SK-N-SH (cell line): ENCODE results near the gene HLA-DOB. TPM values are rescaled to one million over a fixed set of nuclear protein-coding genes. Genes with fewer than 3 reads are reported as not detected.

Experiments used
- CTCF ChIA-PET: fragments of 300-600, 350-600 bp; formaldehyde crosslinking; extraction: SDS; loops from one replicate; lab custom pipeline; 2021; lab: Yijun Ruan, JAX
- POLR2A ChIA-PET: fragments of 350-600 bp; sonication (Branson Sonifier 250); formaldehyde crosslinking; extraction: SDS; loops from one replicate; lab custom pipeline; 2020; ENCODE audit warnings: antibody characterized with exemption, inconsistent platforms; lab: Yijun Ruan, JAX
- DNase-seq: peaks from one replicate; pipeline ENCODE4 v3.0.0; 2012
- H2AFZ ChIP-seq: fragments of 200-600 bp; sonication (generic); 2 replicates; pipeline ENCODE4 v1.8.1; 2016; ENCODE audit warnings: antibody characterized with exemption, mild to moderate bottlenecking, low read depth
- H3F3A ChIP-seq: fragments of 200-600 bp; sonication (generic); replicated peaks from 2 replicates; pipeline ENCODE3; 2016; ENCODE audit warnings: antibody characterized with exemption, mild to moderate bottlenecking; ENCODE audit not compliant: insufficient read depth
- H3K27ac ChIP-seq, 2 experiments: fragments of 200-500 bp in 1 of 2; fragments of 200-600 bp in 1 of 2; sonication (Bioruptor generic) in 1 of 2; sonication (generic), shearing (Covaris generic) in 1 of 2; 2 replicates each; pipeline versions ENCODE4 v1.5.1 to v1.6.1; 2014 to 2016; ENCODE audit warnings: low read depth in 2 of 2, inconsistent platforms in 1 of 2, low read length in 1 of 2, mild to moderate bottlenecking in 1 of 2, mixed read lengths in 1 of 2
- H3K27me3 ChIP-seq: fragments of 200-600 bp; sonication (generic), shearing (Covaris generic); 2 replicates; pipeline ENCODE4 v1.6.1; 2016; ENCODE audit warnings: mixed run types; ENCODE audit not compliant: insufficient read depth
- H3K36me3 ChIP-seq, 2 experiments: fragments of 200-500 bp in 1 of 2; fragments of 200-600 bp in 1 of 2; sonication (Bioruptor generic) in 1 of 2; sonication (generic) in 1 of 2; replicated peaks in 1 of 2; 2 replicates each; pipeline versions ENCODE3 to v1.5.1; 2014 to 2016; ENCODE audit warnings: low read length in 1 of 2, mild to moderate bottlenecking in 1 of 2; ENCODE audit not compliant: insufficient read depth in 2 of 2, control insufficient read depth in 1 of 2
- H3K4me1 ChIP-seq, 2 experiments: fragments of 200-500 bp in 1 of 2; fragments of 200-600 bp in 1 of 2; sonication (Bioruptor generic) in 1 of 2; sonication (generic), shearing (Covaris generic) in 1 of 2; 2 replicates each; pipeline versions ENCODE4 v1.5.1 to v1.6.1; 2014 to 2016; ENCODE audit warnings: low read depth in 1 of 2, low read length in 1 of 2, mixed run types in 1 of 2; ENCODE audit not compliant: insufficient read depth in 2 of 2, control insufficient read depth in 1 of 2
- H3K4me2 ChIP-seq: fragments of 200-600 bp; sonication (generic), shearing (Covaris generic); 2 replicates; pipeline ENCODE4 v1.6.1; 2017; ENCODE audit warnings: mixed run types
- H3K4me3 ChIP-seq, 2 experiments: fragments of 200-500 bp in 1 of 2; fragments of 200-600 bp in 1 of 2; sonication (Bioruptor generic) in 1 of 2; sonication (generic), shearing (Covaris generic) in 1 of 2; 2 replicates each; pipeline versions ENCODE4 v1.5.1 to v1.8.1; 2014 to 2016; ENCODE audit warnings: low read depth in 2 of 2, inconsistent platforms in 1 of 2, low read length in 1 of 2, mild to moderate bottlenecking in 1 of 2, mixed read lengths in 1 of 2, moderate library complexity in 1 of 2
- H3K79me2 ChIP-seq: fragments of 200-600 bp; sonication (generic); 2 replicates; pipeline ENCODE4 v1.8.1; 2017; ENCODE audit warnings: mild to moderate bottlenecking; ENCODE audit not compliant: insufficient read depth
- H3K9ac ChIP-seq: fragments of 200-600 bp; sonication (generic); 2 replicates; pipeline ENCODE4 v1.6.1; 2017; ENCODE audit warnings: mixed run types
- H3K9me2 ChIP-seq: fragments of 200-600 bp; sonication (generic); 2 replicates; pipeline ENCODE4 v1.6.1; 2017; ENCODE audit warnings: mixed run types
- H3K9me3 ChIP-seq: fragments of 200-600 bp; sonication (generic); 2 replicates; pipeline ENCODE4 v1.6.1; 2017; ENCODE audit warnings: mixed run types, mild to moderate bottlenecking, moderate library complexity
- H4K20me1 ChIP-seq: fragments of 200-600 bp; sonication (generic); 2 replicates; pipeline ENCODE4 v1.6.1; 2017; ENCODE audit warnings: mild to moderate bottlenecking, mixed run types; ENCODE audit not compliant: insufficient read depth
- CHD2 ChIP-seq: fragments of 150-350 bp; IDR thresholded peaks from 2 replicates; pipeline ENCODE4 v1.6.1; 2018; ENCODE audit warnings: low read length; ENCODE audit not compliant: partially characterized antibody
- ELF1 ChIP-seq: IDR thresholded peaks from 2 replicates; pipeline ENCODE4 v1.4.0; 2012
- GATA2 ChIP-seq: sonication (generic); formaldehyde crosslinking; IDR thresholded peaks from 2 replicates; pipeline ENCODE4 v1.5.0; 2020; ENCODE audit warnings: mild to moderate bottlenecking, missing genetic modification reagents
- NRF1 ChIP-seq: IDR thresholded peaks from 2 replicates; pipeline ENCODE4 v1.6.1; 2012; ENCODE audit warnings: low read depth, mild to moderate bottlenecking, low read length
- POLR2AphosphoS5 ChIP-seq: IDR thresholded peaks from 2 replicates; pipeline ENCODE4 v1.6.1; 2012; ENCODE audit warnings: low read depth, low read length
- RAD21 ChIP-seq: IDR thresholded peaks from 2 replicates; pipeline ENCODE4 v1.6.1; 2012; ENCODE audit warnings: mild to moderate bottlenecking, low read length
- RFX5 ChIP-seq: IDR thresholded peaks from 2 replicates; pipeline ENCODE4 v1.6.1; 2012; ENCODE audit warnings: mild to moderate bottlenecking, improper control_type of control experiment, low read length
- RXRA ChIP-seq: IDR thresholded peaks from 2 replicates; pipeline ENCODE4 v1.4.0; 2012; ENCODE audit warnings: low read depth, mild to moderate bottlenecking, borderline replicate concordance
- SMC3 ChIP-seq: IDR thresholded peaks from 2 replicates; pipeline ENCODE4 v1.6.1; 2012; ENCODE audit warnings: low read depth, low read length, improper control_type of control experiment
- TCF12 ChIP-seq: IDR thresholded peaks from 2 replicates; pipeline ENCODE4 v1.4.0; 2012
- TEAD4 ChIP-seq: IDR thresholded peaks from 2 replicates; pipeline ENCODE4 v1.4.0; 2012; ENCODE audit warnings: mild to moderate bottlenecking, borderline replicate concordance; ENCODE audit not compliant: insufficient read depth
- YY1 ChIP-seq: IDR thresholded peaks from 2 replicates; pipeline ENCODE4 v1.4.0; 2012; ENCODE audit warnings: low read depth, mild to moderate bottlenecking
- WGBS: methylation state at CpG from one replicate; pipeline ENCODE4 v1.1.6; 2017; ENCODE audit warnings: low lambda C conversion rate; 5-methylcytosine and 5-hydroxymethylcytosine counted together
- polyA plus RNA-seq, 3 experiments: library from polyadenylated mRNA; depleted of rRNA; stranded (reverse); fragments of >200 nt; gene quantifications; 2 replicates each; pipeline ENCODE4 v1.2.3, GENCODE V29; 2012
- TF ChIP-seq, protein P1 (sequence below): IDR thresholded peaks from 2 replicates; pipeline ENCODE4 v1.4.0; 2012; ENCODE audit warnings: low read depth, borderline replicate concordance
- TF ChIP-seq, protein P2 (sequence below): fragments of 150-350 bp; IDR thresholded peaks from 2 replicates; pipeline ENCODE4 v1.6.1; 2017; ENCODE audit warnings: antibody characterized with exemption, low read length, low read depth, borderline replicate concordance
- TF ChIP-seq, protein P3 (sequence below): IDR thresholded peaks from 2 replicates; pipeline ENCODE4; 2012
- TF ChIP-seq, protein P4 (sequence below): IDR thresholded peaks from 2 replicates; pipeline ENCODE4 v1.6.1; 2012; ENCODE audit warnings: mild to moderate bottlenecking, low read depth, low read length, moderate library complexity
- TF ChIP-seq, protein P5 (sequence below): fragments of 150-350 bp; IDR thresholded peaks from 2 replicates; pipeline ENCODE4 v1.6.1; 2016; ENCODE audit warnings: mild to moderate bottlenecking, low read depth, low read length

HLA-DOB gene
- polyA plus RNA-seq, 1 of the 3 experiments (the other 2 are of a cell fraction) = not detected

DNA sequence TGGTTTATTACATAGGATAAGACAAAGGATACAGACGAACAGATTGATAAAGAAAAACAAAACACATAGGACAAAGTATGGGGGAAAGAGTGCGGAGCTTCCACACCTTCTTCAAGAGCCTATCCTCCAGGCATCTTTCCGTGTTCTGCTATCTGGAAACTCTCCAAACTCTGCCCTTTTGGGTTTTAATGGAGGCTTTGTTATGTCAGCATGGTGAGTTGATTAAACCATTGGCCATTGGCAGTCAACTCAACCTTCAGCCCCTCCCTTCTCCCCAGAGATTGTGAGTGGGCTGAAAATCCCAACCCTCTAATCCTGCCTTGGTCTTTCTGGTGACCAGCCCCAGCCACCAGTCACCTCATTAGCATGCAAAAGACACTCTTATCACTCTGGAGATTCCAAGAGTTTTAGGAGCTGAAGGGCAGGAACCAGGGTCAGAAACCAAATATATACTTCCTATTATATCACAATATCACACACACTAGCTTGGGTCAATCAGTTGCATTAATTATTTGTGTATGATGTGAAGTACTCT lies 23.8 kb downstream of the HLA-DOB start:
- ChIA-PET CTCF (interaction anchor here (0.8 to 2.6 kb wide), 3 partner anchors 9 to 379 kb away, joined by 3 to 10 read pairs (median 3); no protein-coding TSS in a partner anchor), POLR2A (no interaction called here)
- H3K27ac ChIP-seq = no peak overlapping the region
- no peak overlapping the region for H3K4me3 ChIP-seq
- no peaks in the 10 kb centered on the region for H3K79me2 ChIP-seq
- no peaks in the 10 kb centered on the region for H3K36me3 ChIP-seq
- no peaks in the 10 kb centered on the region for H3K9me3 ChIP-seq
- 2% methylated on average over 3 of the region's 3 CpGs for WGBS
- no peak overlapping the region for H2AFZ ChIP-seq
- no peaks in the 10 kb centered on the region for H4K20me1 ChIP-seq
- no peaks in the 10 kb centered on the region for H3F3A ChIP-seq
- no peak for DNase-seq
- peaks cover 56% of the 10 kb centered on the region; the same call in 1 of the 2 replicates for H3K27me3 ChIP-seq
- no peak overlapping the region for H3K9ac ChIP-seq
- no peaks in the 10 kb centered on the region; a peak in 1 of 4 replicates for H3K4me1 ChIP-seq
- TF ChIP-seq NRF1 (no peak), GATA2 (CRISPR knock-in tag) (no peak), CHD2 (no peak), RAD21 (no peak)
- TF ChIP-seq, protein P1, sequence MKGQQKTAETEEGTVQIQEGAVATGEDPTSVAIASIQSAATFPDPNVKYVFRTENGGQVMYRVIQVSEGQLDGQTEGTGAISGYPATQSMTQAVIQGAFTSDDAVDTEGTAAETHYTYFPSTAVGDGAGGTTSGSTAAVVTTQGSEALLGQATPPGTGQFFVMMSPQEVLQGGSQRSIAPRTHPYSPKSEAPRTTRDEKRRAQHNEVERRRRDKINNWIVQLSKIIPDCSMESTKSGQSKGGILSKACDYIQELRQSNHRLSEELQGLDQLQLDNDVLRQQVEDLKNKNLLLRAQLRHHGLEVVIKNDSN = no peak
- TF ChIP-seq, protein P2, sequence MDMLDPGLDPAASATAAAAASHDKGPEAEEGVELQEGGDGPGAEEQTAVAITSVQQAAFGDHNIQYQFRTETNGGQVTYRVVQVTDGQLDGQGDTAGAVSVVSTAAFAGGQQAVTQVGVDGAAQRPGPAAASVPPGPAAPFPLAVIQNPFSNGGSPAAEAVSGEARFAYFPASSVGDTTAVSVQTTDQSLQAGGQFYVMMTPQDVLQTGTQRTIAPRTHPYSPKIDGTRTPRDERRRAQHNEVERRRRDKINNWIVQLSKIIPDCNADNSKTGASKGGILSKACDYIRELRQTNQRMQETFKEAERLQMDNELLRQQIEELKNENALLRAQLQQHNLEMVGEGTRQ = no peak
- TF ChIP-seq, protein P3, sequence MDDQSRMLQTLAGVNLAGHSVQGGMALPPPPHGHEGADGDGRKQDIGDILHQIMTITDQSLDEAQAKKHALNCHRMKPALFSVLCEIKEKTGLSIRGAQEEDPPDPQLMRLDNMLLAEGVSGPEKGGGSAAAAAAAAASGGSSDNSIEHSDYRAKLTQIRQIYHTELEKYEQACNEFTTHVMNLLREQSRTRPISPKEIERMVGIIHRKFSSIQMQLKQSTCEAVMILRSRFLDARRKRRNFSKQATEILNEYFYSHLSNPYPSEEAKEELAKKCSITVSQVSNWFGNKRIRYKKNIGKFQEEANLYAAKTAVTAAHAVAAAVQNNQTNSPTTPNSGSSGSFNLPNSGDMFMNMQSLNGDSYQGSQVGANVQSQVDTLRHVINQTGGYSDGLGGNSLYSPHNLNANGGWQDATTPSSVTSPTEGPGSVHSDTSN = no peak
- H3K4me2 ChIP-seq = no peak overlapping the region
- H3K9me2 ChIP-seq = no peaks in the 10 kb centered on the region

DNA sequence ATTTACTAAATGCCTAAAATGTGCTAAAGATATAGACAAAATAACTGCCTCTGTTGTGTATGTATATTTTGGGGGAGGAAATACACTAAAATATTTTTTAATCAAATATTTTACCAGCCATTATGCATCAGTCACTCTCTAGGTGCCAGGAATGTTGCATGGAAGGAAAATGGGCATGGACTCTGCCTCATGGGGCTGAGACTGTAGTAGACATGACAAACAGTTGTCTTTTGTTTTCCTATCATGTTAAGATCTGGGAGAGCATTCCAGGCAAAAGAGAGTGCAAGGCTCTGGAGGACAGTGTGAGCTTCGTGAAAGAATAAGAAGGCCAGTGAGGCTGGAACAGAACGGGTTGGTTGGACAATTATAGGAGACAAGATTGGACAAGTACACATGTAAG lies 26.5 kb downstream of the HLA-DOB start:
- ChIA-PET CTCF (no interaction called here), POLR2A (no interaction called here)
- TF ChIP-seq RXRA (no peak), POLR2AphosphoS5 (no peak), ELF1 (no peak), SMC3 (no peak), TEAD4 (no peak), RFX5 (no peak), YY1 (no peak), TCF12 (no peak)
- TF ChIP-seq, protein P1 = no peak
- TF ChIP-seq, protein P3 = no peak
- TF ChIP-seq, protein P4, sequence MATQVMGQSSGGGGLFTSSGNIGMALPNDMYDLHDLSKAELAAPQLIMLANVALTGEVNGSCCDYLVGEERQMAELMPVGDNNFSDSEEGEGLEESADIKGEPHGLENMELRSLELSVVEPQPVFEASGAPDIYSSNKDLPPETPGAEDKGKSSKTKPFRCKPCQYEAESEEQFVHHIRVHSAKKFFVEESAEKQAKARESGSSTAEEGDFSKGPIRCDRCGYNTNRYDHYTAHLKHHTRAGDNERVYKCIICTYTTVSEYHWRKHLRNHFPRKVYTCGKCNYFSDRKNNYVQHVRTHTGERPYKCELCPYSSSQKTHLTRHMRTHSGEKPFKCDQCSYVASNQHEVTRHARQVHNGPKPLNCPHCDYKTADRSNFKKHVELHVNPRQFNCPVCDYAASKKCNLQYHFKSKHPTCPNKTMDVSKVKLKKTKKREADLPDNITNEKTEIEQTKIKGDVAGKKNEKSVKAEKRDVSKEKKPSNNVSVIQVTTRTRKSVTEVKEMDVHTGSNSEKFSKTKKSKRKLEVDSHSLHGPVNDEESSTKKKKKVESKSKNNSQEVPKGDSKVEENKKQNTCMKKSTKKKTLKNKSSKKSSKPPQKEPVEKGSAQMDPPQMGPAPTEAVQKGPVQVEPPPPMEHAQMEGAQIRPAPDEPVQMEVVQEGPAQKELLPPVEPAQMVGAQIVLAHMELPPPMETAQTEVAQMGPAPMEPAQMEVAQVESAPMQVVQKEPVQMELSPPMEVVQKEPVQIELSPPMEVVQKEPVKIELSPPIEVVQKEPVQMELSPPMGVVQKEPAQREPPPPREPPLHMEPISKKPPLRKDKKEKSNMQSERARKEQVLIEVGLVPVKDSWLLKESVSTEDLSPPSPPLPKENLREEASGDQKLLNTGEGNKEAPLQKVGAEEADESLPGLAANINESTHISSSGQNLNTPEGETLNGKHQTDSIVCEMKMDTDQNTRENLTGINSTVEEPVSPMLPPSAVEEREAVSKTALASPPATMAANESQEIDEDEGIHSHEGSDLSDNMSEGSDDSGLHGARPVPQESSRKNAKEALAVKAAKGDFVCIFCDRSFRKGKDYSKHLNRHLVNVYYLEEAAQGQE = no peak
- TF ChIP-seq, protein P5, sequence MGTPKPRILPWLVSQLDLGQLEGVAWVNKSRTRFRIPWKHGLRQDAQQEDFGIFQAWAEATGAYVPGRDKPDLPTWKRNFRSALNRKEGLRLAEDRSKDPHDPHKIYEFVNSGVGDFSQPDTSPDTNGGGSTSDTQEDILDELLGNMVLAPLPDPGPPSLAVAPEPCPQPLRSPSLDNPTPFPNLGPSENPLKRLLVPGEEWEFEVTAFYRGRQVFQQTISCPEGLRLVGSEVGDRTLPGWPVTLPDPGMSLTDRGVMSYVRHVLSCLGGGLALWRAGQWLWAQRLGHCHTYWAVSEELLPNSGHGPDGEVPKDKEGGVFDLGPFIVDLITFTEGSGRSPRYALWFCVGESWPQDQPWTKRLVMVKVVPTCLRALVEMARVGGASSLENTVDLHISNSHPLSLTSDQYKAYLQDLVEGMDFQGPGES = no peak
- H3K36me3 ChIP-seq = no peaks in the 10 kb centered on the region
- no peaks in the 10 kb centered on the region for H3K9me3 ChIP-seq
- no peaks in the 10 kb centered on the region for H3K4me1 ChIP-seq
- no peak overlapping the region for H3K4me3 ChIP-seq
- no peaks in the 10 kb centered on the region for H4K20me1 ChIP-seq
- no peak overlapping the region for H2AFZ ChIP-seq
- no peak overlapping the region for H3K9ac ChIP-seq
- no peak for DNase-seq
- no peak overlapping the region for H3K27ac ChIP-seq
- H3K4me2 ChIP-seq = no peak overlapping the region
- WGBS = 0% methylated on average over 2 of the region's 2 CpGs
- peaks cover 50% of the 10 kb centered on the region; the same call in 1 of the 2 replicates for H3K27me3 ChIP-seq
- H3K79me2 ChIP-seq = no peaks in the 10 kb centered on the region
- H3K9me2 ChIP-seq = no peaks in the 10 kb centered on the region
- no peaks in the 10 kb centered on the region for H3F3A ChIP-seq
